Measurements from ENCODE around the gene TNIK. TPM values are rescaled to one million over a fixed set of nuclear protein-coding genes. Genes with fewer than 3 reads are reported as not detected.

TNIK gene
- total RNA-seq, 4 donors from 2014 or later = 1.5 to 20.3 (median 7.7) TPM

- H3K4me3 ChIP-seq = no peak overlapping the region
- H3K27me3 ChIP-seq = no peaks in the 10 kb centered on the region
- no peaks in the 10 kb centered on the region for H3K36me3 ChIP-seq
- DNase-seq = no peak
- TF ChIP-seq CTCF (IDR thresholded peaks at IDR 0.05) = no peak
- TF ChIP-seq POLR2A (IDR thresholded peaks at IDR 0.05) = no peak
- no peaks in the 10 kb centered on the region for H3K4me1 ChIP-seq
- H3K9me3 ChIP-seq = no peaks in the 10 kb centered on the region
- intact Hi-C loops (cut with DNase I; ENCODE audit: low total_unique reads) = no loop called here
- no peak overlapping the region for H3K27ac ChIP-seq
Measured at GRCh38 chr3:171317171-171317570, 143.0 kb downstream of the TNIK start.

GRCh38 chr3:171315919-171316318 is 144.3 kb downstream of the TNIK start:
- Histone ChIP-seq H3K4me1 (no peaks in the 10 kb centered on the region), H3K27ac (no peak overlapping the region), H3K9me3 (no peaks in the 10 kb centered on the region), H3K36me3 (no peaks in the 10 kb centered on the region), H3K27me3 (no peaks in the 10 kb centered on the region), H3K4me3 (no peak overlapping the region)
- intact Hi-C loops (cut with DNase I; ENCODE audit: low total_unique reads) = no loop called here
- DNase-seq = no peak
- TF ChIP-seq POLR2A (IDR thresholded peaks at IDR 0.05) (no peak), CTCF (IDR thresholded peaks at IDR 0.05) (no peak)

GRCh38 chr3:171315101-171315500 is 145.1 kb downstream of the TNIK start:
- H3K27ac ChIP-seq = no peak overlapping the region
- no peak for DNase-seq
- no peaks in the 10 kb centered on the region for H3K9me3 ChIP-seq
- no peak for TF ChIP-seq POLR2A (IDR thresholded peaks at IDR 0.05)
- no peak for TF ChIP-seq CTCF (IDR thresholded peaks at IDR 0.05)
- no peak overlapping the region for H3K4me3 ChIP-seq
- intact Hi-C loops (cut with DNase I; ENCODE audit: low total_unique reads) = no loop called here
- no peaks in the 10 kb centered on the region for H3K36me3 ChIP-seq
- no peaks in the 10 kb centered on the region for H3K27me3 ChIP-seq
- no peaks in the 10 kb centered on the region for H3K4me1 ChIP-seq

- H3K4me1 ChIP-seq = no peaks in the 10 kb centered on the region
- H3K36me3 ChIP-seq = no peaks in the 10 kb centered on the region
- no peaks in the 10 kb centered on the region for H3K9me3 ChIP-seq
- no peak for DNase-seq
- H3K27ac ChIP-seq = no peak overlapping the region
- TF ChIP-seq POLR2A (IDR thresholded peaks at IDR 0.05) (no peak), CTCF (IDR thresholded peaks at IDR 0.05) (no peak)
- H3K4me3 ChIP-seq = no peak overlapping the region
- no peaks in the 10 kb centered on the region for H3K27me3 ChIP-seq
- intact Hi-C loops (cut with DNase I; ENCODE audit: low total_unique reads) = no loop called here
Measured at GRCh38 chr3:171314341-171314740, 145.9 kb downstream of the TNIK start.

GRCh38 chr3:171313702-171314101 is 146.5 kb downstream of the TNIK start:
- TF ChIP-seq POLR2A (IDR thresholded peaks at IDR 0.05) (no peak), CTCF (IDR thresholded peaks at IDR 0.05) (no peak)
- intact Hi-C loops (cut with DNase I; ENCODE audit: low total_unique reads) = no loop called here
- no peak for DNase-seq
- H3K36me3 ChIP-seq = no peaks in the 10 kb centered on the region
- no peaks in the 10 kb centered on the region for H3K4me1 ChIP-seq
- no peak overlapping the region for H3K27ac ChIP-seq
- no peak overlapping the region for H3K4me3 ChIP-seq
- no peaks in the 10 kb centered on the region for H3K9me3 ChIP-seq
- no peaks in the 10 kb centered on the region for H3K27me3 ChIP-seq

Data from uterus (tissue), 4 donors.